ENCODE data around the gene SF3B2.

SF3B2 gene

GRCh38 chr11:66100272-66101065 lies 48.3 kb downstream of the SF3B2 start:
- TF ChIP-seq, protein P1, sequence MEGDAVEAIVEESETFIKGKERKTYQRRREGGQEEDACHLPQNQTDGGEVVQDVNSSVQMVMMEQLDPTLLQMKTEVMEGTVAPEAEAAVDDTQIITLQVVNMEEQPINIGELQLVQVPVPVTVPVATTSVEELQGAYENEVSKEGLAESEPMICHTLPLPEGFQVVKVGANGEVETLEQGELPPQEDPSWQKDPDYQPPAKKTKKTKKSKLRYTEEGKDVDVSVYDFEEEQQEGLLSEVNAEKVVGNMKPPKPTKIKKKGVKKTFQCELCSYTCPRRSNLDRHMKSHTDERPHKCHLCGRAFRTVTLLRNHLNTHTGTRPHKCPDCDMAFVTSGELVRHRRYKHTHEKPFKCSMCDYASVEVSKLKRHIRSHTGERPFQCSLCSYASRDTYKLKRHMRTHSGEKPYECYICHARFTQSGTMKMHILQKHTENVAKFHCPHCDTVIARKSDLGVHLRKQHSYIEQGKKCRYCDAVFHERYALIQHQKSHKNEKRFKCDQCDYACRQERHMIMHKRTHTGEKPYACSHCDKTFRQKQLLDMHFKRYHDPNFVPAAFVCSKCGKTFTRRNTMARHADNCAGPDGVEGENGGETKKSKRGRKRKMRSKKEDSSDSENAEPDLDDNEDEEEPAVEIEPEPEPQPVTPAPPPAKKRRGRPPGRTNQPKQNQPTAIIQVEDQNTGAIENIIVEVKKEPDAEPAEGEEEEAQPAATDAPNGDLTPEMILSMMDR (IDR thresholded peaks at IDR 0.05; ENCODE audit: insufficient read depth, low read depth, low read length, missing control alignments) = no peak
- peak; percentile 86 for DNase-seq (ENCODE audit: low read depth)

GRCh38 chr11:66101066-66101464 lies 48.9 kb downstream of the SF3B2 start:
- peak; percentile 29 for DNase-seq (ENCODE audit: low read depth)
- H3K4me3 ChIP-seq (ENCODE audit: low read depth, low read length) = peak overlapping the region; percentile 37
- TF ChIP-seq, protein P1 (IDR thresholded peaks at IDR 0.05; ENCODE audit: insufficient read depth, low read depth, low read length, missing control alignments) = no peak

More at GRCh38 chr11:66100272-66101065, 48.3 kb downstream of the SF3B2 start:
- peak overlapping the region; percentile 37 for H3K4me3 ChIP-seq (ENCODE audit: low read depth, low read length)

DNA sequence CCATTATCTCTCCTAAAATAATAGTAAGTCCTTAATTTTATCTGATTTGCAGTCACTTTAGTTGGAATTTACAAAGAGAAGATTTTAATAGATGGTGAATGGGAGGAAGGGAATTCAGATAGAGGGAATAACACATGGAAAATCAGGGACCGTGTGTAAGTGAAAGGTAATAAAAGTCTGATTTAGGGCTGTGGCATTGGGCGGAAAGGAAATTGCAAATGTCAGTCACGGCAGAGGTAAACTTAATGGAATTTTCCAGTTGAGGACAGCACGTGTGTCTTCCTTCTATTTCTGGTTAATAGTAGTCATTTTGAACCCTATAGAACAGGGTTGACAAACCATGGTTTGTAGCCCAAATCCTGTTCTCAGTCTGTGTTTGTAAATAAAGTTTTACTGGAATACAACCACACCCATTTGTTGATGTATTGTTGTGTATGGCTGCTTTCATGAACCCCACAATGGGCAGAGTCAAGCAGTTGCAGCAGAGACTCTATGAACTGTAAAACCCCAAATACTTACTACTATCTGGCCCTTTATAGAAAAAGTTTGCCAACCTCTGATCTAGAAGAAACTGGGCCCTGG lies 52.0 kb downstream of the SF3B2 start:
- no peak for DNase-seq (ENCODE audit: low read depth)
- H3K4me3 ChIP-seq (ENCODE audit: low read depth, low read length) = no peak overlapping the region
- TF ChIP-seq, protein P1 (IDR thresholded peaks at IDR 0.05; ENCODE audit: insufficient read depth, low read depth, low read length, missing control alignments) = no peak

GRCh38 chr11:66106786-66107599 lies 54.8 kb downstream of the SF3B2 start:
- DNase-seq (ENCODE audit: low read depth) = peak; percentile 9
- TF ChIP-seq, protein P1 (IDR thresholded peaks at IDR 0.05; ENCODE audit: insufficient read depth, low read depth, low read length, missing control alignments) = no peak
- H3K4me3 ChIP-seq (ENCODE audit: low read depth, low read length) = no peak overlapping the region

DNA sequence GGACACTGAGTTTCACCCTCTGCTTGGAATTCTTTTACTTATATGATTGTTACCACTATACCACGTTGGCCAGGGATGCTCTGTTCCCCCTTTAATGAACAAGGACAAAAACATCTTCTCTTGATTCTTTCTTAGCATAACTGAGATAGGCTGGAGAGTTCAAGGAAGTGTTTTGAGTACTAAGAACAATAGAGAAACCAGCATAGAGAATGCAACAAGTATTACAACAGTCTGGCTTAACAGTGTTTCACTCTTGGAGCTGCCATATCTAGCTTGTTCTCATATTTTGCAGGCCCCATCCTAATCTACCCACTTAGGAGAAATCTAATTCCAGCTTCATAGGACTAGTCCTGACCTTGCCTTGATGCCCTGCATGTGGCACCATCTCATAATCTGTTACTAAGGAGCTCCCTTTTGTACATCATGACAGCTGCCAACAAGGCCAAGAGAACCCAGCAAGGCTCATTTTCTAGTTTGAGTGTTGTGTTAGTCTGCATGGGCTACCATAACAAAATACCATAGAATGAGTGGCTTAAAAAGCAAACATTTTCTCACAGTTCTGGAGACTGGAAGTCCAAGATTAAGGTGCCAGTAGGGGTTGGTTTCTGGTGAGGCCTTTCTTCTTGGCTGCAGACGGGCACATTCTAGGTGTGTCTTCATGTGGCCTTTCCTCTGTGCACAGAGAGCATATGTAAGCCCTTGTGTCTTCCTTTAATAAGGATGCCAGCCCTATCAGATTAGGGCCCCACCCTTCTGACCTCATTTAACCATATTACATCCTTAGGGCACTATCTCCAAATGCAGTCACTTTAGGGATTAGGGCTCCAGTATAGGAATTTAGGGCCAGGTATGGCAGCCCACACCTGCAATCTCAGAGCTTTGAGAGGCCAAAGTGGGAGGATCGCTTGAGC lies 55.7 kb downstream of the SF3B2 start:
- no peak overlapping the region for H3K4me3 ChIP-seq (ENCODE audit: low read depth, low read length)
- DNase-seq (ENCODE audit: low read depth) = peak; percentile 28
- TF ChIP-seq, protein P1 (IDR thresholded peaks at IDR 0.05; ENCODE audit: insufficient read depth, low read depth, low read length, missing control alignments) = no peak

- no peak overlapping the region for H3K4me3 ChIP-seq (ENCODE audit: low read depth, low read length)
- TF ChIP-seq, protein P1 (IDR thresholded peaks at IDR 0.05; ENCODE audit: insufficient read depth, low read depth, low read length, missing control alignments) = no peak
- DNase-seq (ENCODE audit: low read depth) = no peak
Observed at GRCh38 chr11:66109294-66109693, 57.1 kb downstream of the SF3B2 start.
